ENCODE results near the gene ARHGEF17. TPM values are rescaled to one million over a fixed set of nuclear protein-coding genes. Genes with fewer than 3 reads are reported as not detected.

The ARHGEF17 gene
- total and polyA plus RNA-seq, 2 donors = 30.7 to 69.8 TPM

DNA sequence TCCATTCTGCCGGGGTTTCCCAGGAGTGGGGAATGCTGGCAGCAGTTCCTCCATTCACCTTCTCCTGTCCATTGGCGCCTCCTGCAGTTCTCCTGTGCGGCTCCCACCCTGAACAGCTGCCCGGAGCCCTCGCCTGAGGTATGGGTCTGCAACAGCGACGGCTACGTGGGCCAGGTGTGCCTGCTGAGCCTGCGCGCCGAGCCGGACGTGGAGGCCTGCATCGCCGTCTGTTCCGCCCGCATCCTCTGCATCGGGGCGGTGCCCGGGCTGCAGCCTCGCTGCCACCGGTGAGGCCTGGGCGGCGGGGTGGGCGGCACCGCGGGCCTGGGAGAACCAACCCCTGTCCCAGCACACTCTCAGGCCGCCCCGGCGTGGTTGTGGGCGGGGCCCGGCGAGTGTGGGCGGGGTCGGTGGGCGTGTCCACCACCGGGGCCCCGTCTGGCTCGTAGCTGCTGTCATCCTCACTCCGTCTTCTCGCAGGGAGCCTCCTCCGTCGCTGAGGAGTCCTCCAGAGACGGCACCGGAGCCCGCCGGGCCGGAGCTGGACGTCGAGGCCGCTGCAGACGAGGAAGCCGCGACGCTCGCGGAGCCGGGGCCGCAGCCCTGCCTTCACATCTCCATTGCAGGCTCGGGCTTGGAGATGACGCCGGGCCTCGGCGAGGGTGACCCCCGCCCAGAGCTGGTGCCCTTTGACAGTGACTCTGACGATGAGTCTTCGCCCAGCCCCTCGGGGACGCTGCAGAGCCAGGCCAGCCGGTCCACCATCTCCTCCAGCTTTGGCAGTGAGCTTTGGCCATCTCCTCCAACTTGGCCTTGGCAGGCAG, 54.1 kb downstream of the ARHGEF17 start:
- Histone ChIP-seq H3K4me3 (ENCODE audit: low read depth, low read length) (no peak overlapping the region), H3K27ac (ENCODE audit: low read depth) (no peak overlapping the region), H3K36me3 (ENCODE audit: insufficient read depth) (no peaks in the 10 kb centered on the region), H3K4me1 (ENCODE audit: insufficient read depth) (no peaks in the 10 kb centered on the region)
- 74% methylated on average over 70 of the region's 70 CpGs for WGBS
- no peak for DNase-seq (ENCODE audit: extremely low spot score)

DNA sequence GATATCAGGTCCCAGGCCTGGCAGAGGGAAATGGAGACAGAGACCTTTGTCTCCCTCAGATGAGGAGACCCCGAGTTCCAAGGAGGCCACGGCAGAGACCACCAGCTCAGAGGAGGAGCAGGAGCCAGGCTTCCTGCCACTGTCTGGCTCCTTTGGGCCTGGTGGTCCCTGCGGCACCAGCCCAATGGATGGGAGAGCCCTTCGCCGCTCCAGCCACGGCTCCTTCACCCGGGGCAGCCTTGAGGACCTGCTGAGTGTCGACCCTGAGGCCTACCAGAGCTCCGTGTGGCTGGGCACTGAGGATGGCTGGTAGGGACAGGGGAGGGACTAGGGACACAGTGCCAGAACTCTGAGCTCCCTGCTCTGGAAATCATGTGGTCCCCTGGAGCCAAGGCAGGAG, 55.1 kb downstream of the ARHGEF17 start:
- no peak for DNase-seq (ENCODE audit: extremely low spot score)
- no peak overlapping the region for H3K27ac ChIP-seq (ENCODE audit: low read depth)
- peaks cover 2% of the 10 kb centered on the region for H3K36me3 ChIP-seq (ENCODE audit: insufficient read depth)
- no peak overlapping the region for H3K4me3 ChIP-seq (ENCODE audit: low read depth, low read length)
- no peaks in the 10 kb centered on the region for H3K4me1 ChIP-seq (ENCODE audit: insufficient read depth)
- WGBS = 92% methylated on average over 9 of the region's 9 CpGs

DNA sequence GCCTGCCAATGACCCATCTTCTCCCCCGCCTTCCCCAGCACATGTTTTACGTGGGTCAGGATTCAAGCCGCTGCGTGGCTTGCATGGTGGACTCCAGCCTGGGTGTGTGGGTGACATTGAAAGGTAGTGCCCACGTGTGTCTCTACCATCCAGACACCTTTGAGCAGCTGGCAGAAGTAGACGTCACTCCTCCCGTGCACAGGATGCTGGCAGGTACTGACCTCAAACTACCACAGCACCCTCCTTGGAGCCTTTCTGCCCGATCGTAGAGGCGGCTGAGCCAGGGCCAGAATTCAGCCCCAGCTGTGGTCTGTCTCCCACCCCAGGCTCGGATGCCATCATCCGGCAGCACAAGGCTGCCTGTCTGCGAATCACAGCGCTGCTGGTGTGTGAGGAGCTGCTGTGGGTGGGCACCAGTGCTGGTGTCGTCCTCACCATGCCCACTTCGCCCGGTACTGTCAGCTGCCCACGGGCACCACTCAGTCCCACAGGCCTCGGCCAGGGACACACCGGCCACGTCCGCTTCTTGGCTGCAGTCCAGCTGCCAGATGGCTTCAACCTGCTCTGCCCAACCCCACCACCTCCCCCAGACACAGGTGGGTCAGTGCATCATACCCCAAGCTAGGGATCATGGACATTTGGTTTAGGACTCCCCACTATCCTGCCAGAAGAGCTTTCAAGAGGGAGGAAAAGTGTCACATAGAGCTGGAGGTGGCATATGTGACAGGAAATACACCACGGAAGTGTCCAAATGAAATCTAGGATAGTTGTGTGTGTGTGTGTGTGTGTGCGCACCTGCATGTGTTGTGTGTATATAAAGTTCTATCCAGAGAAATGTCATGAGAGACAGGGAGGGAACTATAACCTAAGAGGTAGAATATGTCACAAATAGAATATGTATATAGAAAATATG, 57.5 kb downstream of the ARHGEF17 start:
- peaks cover 2% of the 10 kb centered on the region for H3K36me3 ChIP-seq (ENCODE audit: insufficient read depth)
- WGBS = 83% methylated on average over 24 of the region's 24 CpGs

DNA sequence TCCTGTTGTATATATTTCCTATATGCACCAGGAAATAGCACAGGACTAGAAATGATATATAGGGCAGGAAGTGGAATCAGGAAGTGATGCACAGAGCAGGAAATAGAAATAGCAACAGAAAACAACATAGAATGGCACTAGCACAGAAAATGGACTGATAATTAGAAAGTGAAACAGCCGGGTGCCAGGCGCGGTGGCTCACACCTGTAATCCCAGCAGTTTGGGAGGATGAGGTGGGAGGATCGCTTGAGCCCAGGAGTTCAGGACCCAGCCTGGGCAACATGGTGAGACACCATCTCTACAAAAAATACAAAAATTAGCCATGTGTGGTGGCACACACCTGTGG, 58.2 kb downstream of the ARHGEF17 start:
- H3K36me3 ChIP-seq (ENCODE audit: insufficient read depth) = peaks cover 2% of the 10 kb centered on the region
- no peaks in the 10 kb centered on the region for H3K4me1 ChIP-seq (ENCODE audit: insufficient read depth)
- no peak overlapping the region for H3K27ac ChIP-seq (ENCODE audit: low read depth)
- WGBS = 86% methylated on average over 4 of the region's 4 CpGs
- no peak for DNase-seq (ENCODE audit: extremely low spot score)
- H3K4me3 ChIP-seq (ENCODE audit: low read depth, low read length) = no peak overlapping the region

More for the DNA sequence above, 57.5 kb downstream of the ARHGEF17 start:
- DNase-seq (ENCODE audit: extremely low spot score) = no peak
- Histone ChIP-seq H3K4me3 (ENCODE audit: low read depth, low read length) (no peak overlapping the region), H3K27ac (ENCODE audit: low read depth) (no peak overlapping the region), H3K4me1 (ENCODE audit: insufficient read depth) (no peaks in the 10 kb centered on the region)

DNA sequence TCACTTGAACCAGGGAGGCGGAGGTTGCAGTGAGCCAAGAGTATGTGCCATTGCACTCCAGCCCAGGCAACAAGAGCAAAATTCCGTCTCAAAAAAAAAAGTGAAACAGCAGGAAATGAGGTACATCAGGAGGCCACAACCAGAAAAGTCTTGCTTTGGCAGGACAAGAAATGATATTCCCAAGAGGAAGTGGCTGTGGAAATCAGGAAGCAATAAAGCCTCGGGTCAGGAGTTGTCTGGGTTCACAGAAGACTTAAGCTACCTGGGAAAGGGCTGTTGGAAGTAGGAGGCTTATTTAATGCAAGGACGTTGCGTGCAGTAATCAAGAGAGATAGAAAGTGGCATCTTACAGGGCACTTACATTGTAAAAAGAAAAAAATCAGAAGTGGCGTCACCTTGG, 58.9 kb downstream of the ARHGEF17 start:
- no peak for DNase-seq (ENCODE audit: extremely low spot score)
- Histone ChIP-seq H3K36me3 (ENCODE audit: insufficient read depth) (peaks cover 2% of the 10 kb centered on the region), H3K4me3 (ENCODE audit: low read depth, low read length) (no peak overlapping the region), H3K4me1 (ENCODE audit: insufficient read depth) (no peaks in the 10 kb centered on the region), H3K27ac (ENCODE audit: low read depth) (no peak overlapping the region)
- WGBS = 75% methylated on average over 6 of the region's 6 CpGs

DNA sequence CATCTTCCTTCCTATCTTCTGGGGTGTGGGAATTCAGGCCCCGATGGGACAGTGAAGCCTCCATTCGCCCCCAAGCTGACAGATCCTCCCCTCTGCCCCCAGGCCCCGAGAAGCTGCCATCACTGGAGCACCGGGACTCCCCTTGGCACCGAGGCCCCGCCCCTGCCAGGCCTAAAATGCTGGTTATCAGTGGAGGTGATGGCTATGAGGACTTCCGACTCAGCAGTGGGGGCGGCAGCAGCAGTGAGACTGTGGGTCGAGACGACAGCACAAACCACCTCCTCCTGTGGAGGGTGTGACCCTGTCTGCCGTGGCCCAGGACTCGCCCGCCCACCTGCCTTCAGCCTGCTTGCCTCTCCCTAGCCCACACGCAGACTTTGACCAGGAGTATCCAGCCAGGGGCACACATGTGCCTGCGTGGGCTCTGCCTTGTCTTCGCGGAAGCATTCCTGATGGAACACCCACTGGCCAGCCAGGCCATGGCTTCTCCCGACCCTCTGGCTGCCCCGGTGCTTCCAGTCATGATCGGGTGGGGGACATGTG, 59.5 kb downstream of the ARHGEF17 start:
- no peak for DNase-seq (ENCODE audit: extremely low spot score)
- Histone ChIP-seq H3K36me3 (ENCODE audit: insufficient read depth) (peaks cover 2% of the 10 kb centered on the region), H3K4me3 (ENCODE audit: low read depth, low read length) (no peak overlapping the region), H3K27ac (ENCODE audit: low read depth) (no peak overlapping the region), H3K4me1 (ENCODE audit: insufficient read depth) (no peaks in the 10 kb centered on the region)
- WGBS = 79% methylated on average over 20 of the region's 20 CpGs

DNA sequence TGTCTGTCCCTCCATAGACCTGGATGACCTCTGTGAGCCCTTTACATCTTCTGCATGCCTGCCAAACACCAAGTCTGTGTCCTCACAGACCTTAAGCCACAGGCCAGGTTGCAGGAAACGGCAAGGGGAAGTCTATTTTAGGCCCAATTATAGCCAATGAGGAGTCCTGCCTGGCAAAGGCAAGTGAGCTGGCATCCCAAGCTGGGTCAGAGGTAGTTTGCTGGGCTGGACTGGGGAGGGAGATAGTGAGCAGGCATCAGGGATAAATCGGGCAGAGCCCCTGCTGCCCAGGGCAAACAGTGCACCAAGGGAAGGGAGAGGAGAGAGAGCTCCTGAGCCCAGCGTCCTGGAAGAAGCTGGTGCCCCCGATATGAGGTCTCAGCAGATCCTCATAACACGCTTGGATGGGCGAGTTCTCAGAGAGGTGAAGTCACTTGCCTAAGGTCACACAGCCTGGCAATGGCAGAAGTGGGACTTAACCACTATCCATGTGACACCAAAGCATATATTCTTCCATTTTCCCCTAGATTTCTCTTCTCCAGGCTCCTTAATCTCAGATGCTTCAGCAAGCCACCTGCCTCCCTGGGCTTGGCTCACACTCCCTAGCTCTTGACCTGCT, 64.4 kb downstream of the ARHGEF17 start:
- WGBS = 48% methylated on average over 6 of the region's 6 CpGs
- Histone ChIP-seq H3K4me1 (ENCODE audit: insufficient read depth) (no peaks in the 10 kb centered on the region), H3K27ac (ENCODE audit: low read depth) (no peak overlapping the region), H3K36me3 (ENCODE audit: insufficient read depth) (peaks cover 2% of the 10 kb centered on the region), H3K4me3 (ENCODE audit: low read depth, low read length) (no peak overlapping the region)
- DNase-seq (ENCODE audit: extremely low spot score) = no peak

DNA sequence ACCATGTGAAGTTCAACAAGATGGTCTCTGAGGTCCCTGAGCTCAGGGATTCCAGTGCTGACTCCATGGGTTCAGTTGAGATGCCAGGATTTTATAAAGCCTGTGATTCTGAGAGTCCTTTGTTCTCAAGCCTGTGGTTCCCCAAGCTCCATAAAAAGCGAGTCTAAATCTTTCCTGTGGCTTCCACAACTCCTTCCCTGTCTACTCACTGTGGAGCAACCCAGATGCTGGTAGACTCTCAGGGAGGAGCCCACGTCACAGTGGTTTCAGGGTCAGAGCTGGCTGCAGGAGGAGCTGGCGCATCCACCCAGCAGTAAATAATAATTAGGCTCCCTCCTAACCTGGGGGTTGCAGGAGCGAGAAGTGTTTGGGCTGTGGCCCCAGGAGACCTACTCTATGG, 66.1 kb downstream of the ARHGEF17 start:
- Histone ChIP-seq H3K4me1 (ENCODE audit: insufficient read depth) (no peaks in the 10 kb centered on the region), H3K36me3 (ENCODE audit: insufficient read depth) (no peaks in the 10 kb centered on the region), H3K4me3 (ENCODE audit: low read depth, low read length) (no peak overlapping the region), H3K27ac (ENCODE audit: low read depth) (no peak overlapping the region)
- WGBS = 83% methylated on average over 4 of the region's 4 CpGs
- DNase-seq (ENCODE audit: extremely low spot score) = no peak

DNA sequence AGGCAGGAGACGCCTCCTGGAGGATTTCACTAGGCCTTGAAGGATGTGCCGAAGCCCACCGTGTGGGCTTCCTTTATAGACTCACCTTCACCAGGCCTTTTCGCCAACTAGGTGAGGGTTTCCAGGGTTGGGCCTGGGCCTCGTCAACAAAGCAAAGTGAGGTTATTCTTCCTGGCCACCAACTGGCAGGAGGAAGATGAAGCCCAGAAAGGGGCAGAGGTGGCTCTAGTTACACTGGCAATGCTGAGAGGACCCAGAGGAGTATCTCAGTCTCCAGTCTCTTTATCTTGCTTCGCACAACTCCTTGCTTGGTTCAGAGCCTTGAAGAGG, 67.7 kb downstream of the ARHGEF17 start:
- H3K36me3 ChIP-seq (ENCODE audit: insufficient read depth) = no peaks in the 10 kb centered on the region
- no peak for DNase-seq (ENCODE audit: extremely low spot score)
- no peaks in the 10 kb centered on the region for H3K4me1 ChIP-seq (ENCODE audit: insufficient read depth)
- no peak overlapping the region for H3K4me3 ChIP-seq (ENCODE audit: low read depth, low read length)
- WGBS = 66% methylated on average over 6 of the region's 6 CpGs
- no peak overlapping the region for H3K27ac ChIP-seq (ENCODE audit: low read depth)

DNA sequence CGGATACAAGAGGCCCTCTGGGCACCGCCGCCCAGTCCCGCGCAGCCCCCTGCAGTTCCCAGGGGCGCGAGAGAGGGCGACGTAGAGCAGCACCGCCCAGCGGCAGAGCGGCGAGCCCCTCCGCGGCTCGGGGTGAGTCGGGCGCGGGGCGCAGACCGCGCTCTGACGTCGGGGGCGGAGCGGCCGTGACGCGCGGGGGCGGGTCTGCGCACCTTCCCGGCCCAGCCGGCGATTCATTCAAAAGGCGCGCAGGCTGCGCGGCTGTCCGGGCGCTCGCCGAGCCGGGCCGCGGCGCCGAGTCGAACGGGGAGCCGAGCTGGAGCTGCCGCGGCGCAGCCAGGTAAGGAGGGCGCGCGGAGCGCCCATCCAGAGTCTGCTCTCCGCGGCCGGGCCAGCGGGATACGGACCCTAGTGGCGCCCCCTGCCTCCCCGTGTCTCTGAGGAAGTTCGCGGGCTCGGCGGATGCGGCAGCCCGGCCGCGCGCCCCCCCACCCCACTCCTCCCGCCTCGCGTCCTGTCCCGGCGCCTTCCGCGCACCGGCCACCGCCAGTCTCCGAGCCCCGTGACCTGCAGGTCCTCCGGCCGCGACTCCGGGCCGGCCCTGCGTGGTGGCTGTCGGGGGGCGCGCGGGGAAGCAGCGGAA, 68.2 kb downstream of the ARHGEF17 start, which contains the start of gene RELT:
Gene RELT, plus strand, starts transcription at position 240 of the 643 bp plus-strand sequence. CDS start 12,738 bp downstream, outside the sequence.
- Histone ChIP-seq H3K4me1 (ENCODE audit: insufficient read depth) (no peaks in the 10 kb centered on the region), H3K36me3 (ENCODE audit: insufficient read depth) (no peaks in the 10 kb centered on the region), H3K27ac (ENCODE audit: low read depth) (no peak within 1 kb of the TSS), H3K4me3 (ENCODE audit: low read depth, low read length) (peak within 1 kb of the TSS; percentile 61)
- DNase-seq (ENCODE audit: extremely low spot score) = peak; percentile 59
- WGBS = under 1% methylated on average over 96 of the region's 96 CpGs

DNA sequence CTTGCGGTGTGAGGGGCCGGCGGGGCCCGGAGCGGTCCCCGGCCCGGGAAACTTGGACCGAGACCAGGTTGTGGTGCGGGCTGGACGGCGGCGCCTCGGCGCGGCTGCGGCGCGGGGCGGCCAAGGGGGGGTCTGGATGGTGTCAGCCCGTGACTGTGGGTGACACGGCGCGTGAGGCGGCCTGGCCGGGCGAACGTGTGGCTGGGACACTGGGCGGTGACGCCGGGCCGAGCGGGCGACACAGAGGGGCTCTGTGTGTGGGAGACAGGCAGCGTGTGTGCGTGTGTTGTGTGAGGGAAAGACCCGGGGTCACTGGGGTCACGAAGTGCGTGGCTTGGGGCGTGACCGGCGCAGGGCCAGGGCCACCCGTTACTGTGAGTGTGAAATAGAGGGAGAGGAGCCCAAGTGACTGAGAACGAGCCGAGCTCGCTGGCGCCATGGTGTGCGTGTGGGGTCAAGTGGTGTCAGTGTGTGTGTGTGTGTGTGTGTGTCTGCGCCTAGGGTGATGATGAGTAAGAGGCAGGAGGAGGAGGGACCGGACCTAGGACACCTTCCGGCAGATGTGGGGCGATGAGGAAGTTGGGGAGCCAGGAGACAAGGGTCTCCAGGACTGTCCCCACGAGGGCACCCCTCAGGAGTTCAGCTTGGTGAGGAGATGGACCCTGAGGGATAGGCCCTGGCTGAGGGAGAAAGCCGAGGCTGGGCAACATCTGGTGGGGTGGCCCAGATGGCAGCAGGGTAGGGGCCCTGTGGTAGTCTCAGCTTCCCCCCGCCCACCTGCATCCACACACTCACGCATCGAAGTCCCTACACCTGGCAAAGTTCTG, 68.9 kb downstream of the ARHGEF17 start:
- Histone ChIP-seq H3K4me1 (ENCODE audit: insufficient read depth) (no peaks in the 10 kb centered on the region), H3K36me3 (ENCODE audit: insufficient read depth) (no peaks in the 10 kb centered on the region), H3K27ac (ENCODE audit: low read depth) (no peak overlapping the region), H3K4me3 (ENCODE audit: low read depth, low read length) (peak overlapping the region; percentile 61)
- DNase-seq (ENCODE audit: extremely low spot score) = no peak
- WGBS = 7% methylated on average over 56 of the region's 56 CpGs

DNA sequence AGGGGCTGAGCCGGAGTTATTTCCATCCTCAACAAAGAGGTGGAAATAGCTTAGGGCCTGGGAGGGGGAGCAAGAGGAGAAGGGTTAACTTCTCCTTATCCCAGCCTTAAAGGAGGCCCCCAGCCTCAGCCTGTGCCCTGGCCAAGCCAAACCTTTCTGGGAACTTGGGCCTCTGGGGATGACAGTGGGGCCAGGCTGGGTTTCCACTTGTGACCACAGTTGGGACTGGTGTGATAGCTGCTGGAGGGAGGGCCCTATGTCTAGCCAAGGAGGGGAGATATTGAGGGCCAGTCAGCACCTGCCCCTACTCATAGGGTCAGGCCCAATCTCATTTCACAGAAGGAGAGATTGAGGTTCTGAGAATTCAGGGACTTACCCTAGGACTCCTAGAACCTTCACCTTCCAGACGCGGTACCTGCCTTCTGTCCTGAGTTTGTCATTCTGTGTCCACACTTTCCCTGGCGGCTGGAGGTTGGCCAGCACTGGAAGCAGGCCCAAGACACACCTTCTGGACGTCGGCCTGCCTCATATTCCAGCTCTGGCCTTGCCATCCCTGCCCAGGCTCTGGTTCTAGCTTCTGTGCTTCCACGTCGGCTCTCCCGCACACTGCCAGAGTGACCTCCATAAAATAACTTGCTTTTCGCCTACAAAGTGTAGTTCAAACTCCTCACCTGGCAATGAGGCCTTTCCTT, 71.3 kb downstream of the ARHGEF17 start:
- WGBS = 87% methylated on average over 10 of the region's 10 CpGs
- no peaks in the 10 kb centered on the region for H3K4me1 ChIP-seq (ENCODE audit: insufficient read depth)
- no peak for DNase-seq (ENCODE audit: extremely low spot score)

More for the DNA sequence above, 71.3 kb downstream of the ARHGEF17 start:
- Histone ChIP-seq H3K36me3 (ENCODE audit: insufficient read depth) (no peaks in the 10 kb centered on the region), H3K27ac (ENCODE audit: low read depth) (no peak overlapping the region), H3K4me3 (ENCODE audit: low read depth, low read length) (no peak overlapping the region)
